ENCODE results near the gene IDH3A. TPM values are rescaled to one million over a fixed set of nuclear protein-coding genes. Genes with fewer than 3 reads are reported as not detected.

Gene IDH3A
- total RNA-seq, 1 experiment from 2014 or later = 40.2 TPM

GRCh38 chr15:78156653-78157052 is 7.5 kb downstream of the IDH3A start:
- no peak overlapping the region for H3K27ac ChIP-seq (ENCODE audit: insufficient read length, low read depth, low read length)
- WGBS (ENCODE audit: extremely low coverage, insufficient read length, low lambda C conversion rate) = no CpG with 5 or more reads among the region's 1 CpG

More at GRCh38 chr15:78156653-78157052, 7.5 kb downstream of the IDH3A start:
- Histone ChIP-seq H3K9me3 (ENCODE audit: control insufficient read depth, low read depth, low read length) (no peaks in the 10 kb centered on the region), H3K9ac (ENCODE audit: extremely low read depth, insufficient read length, low read length) (no peak overlapping the region), H4K91ac (ENCODE audit: insufficient read length, low read depth, low read length) (no peak overlapping the region), H3K4me1 (ENCODE audit: insufficient read depth, low read length) (no peaks in the 10 kb centered on the region), H3T11ph (ENCODE audit: low read length) (no peak overlapping the region), H2BK12ac (ENCODE audit: insufficient read length, low read depth, low read length) (no peak overlapping the region), H3K4ac (ENCODE audit: low read depth, low read length) (no peak overlapping the region), H3K56ac (ENCODE audit: insufficient read length, low read depth, low read length) (no peak overlapping the region), H4K20me1 (ENCODE audit: control insufficient read depth, insufficient read depth, insufficient read length) (no peaks in the 10 kb centered on the region), H3K14ac (ENCODE audit: insufficient read depth, low read length) (no peak overlapping the region), H4K8ac (replicated peaks; ENCODE audit: insufficient read length, low read depth, low read length) (no peak overlapping the region), H2BK120ac (ENCODE audit: low read depth, low read length, poor library complexity, severe bottlenecking) (no peak overlapping the region), H2BK5ac (ENCODE audit: insufficient read length, low read length) (no peak overlapping the region), H3K23ac (ENCODE audit: insufficient read length, low read depth, low read length) (no peak overlapping the region), H2BK20ac (ENCODE audit: low read depth, low read length, poor library complexity, severe bottlenecking) (no peak overlapping the region), H4K5ac (ENCODE audit: insufficient read length, low read depth, low read length) (no peak overlapping the region), H2AFZ (ENCODE audit: low read length) (no peak overlapping the region), H3K4me2 (ENCODE audit: insufficient read depth, insufficient read length, low read length) (peak overlapping the region; percentile 16), H3K79me2 (ENCODE audit: insufficient read depth, low read length) (no peaks in the 10 kb centered on the region), H2AK5ac (ENCODE audit: insufficient read length, low read length) (no peak overlapping the region), H2BK15ac (ENCODE audit: low read depth, low read length) (no peak overlapping the region), H3K23me2 (ENCODE audit: insufficient read length, low read depth, low read length, poor library complexity, severe bottlenecking) (no peaks in the 10 kb centered on the region), H3K79me1 (ENCODE audit: insufficient read depth, low read depth, low read length, poor library complexity, severe bottlenecking) (no peaks in the 10 kb centered on the region), H3K27me3 (ENCODE audit: insufficient read depth, low read length) (no peaks in the 10 kb centered on the region), H3K18ac (ENCODE audit: insufficient read length, low read depth, low read length) (no peak overlapping the region)
- H3K4me3 Mint-ChIP-seq = peak overlapping the region; percentile 6 to 32; a peak in 2 of 5 replicates
- TF ChIP-seq CTCF (conservative IDR thresholded peaks at IDR 0.05) = no peak
- no peaks in the 10 kb centered on the region for H3K27me3 Mint-ChIP-seq (ENCODE audit: low read depth)
- no peak for DNase-seq
- peak overlapping the region in 1 of 3 experiments; percentile 95; a peak in 3 of 7 replicates for H3K27ac Mint-ChIP-seq
- H3K4me1 Mint-ChIP-seq = peaks cover 26 to 30% of the 10 kb centered on the region in 2 experiments
- no peaks in the 10 kb centered on the region for H3K9me3 Mint-ChIP-seq
- H3K36me3 Mint-ChIP-seq (ENCODE audit: insufficient read depth in 1 of 3, low read depth in 3 of 3) = peaks cover 0 to 15% (median under 1%) of the 10 kb centered on the region in 3 experiments; a peak in 2 of 7 replicates
